ENCODE results near the gene IFNGR1.
A peak's percentile ranks its signal among the peaks of the same experiment; 100 is the strongest.

Gene IFNGR1

GRCh38 chr6:137171053-137171374 lies 48.2 kb downstream of the IFNGR1 start:
- Histone ChIP-seq H3K4me1 (ENCODE audit: control insufficient read depth, insufficient read depth, low read length) (peaks cover 18% of the 10 kb centered on the region), H3K9ac (ENCODE audit: low read depth, low read length) (no peak overlapping the region), H3K27me3 (ENCODE audit: control insufficient read depth, insufficient read depth, low read length) (no peaks in the 10 kb centered on the region), H3K36me3 (ENCODE audit: control insufficient read depth, insufficient read depth, low read length) (no peaks in the 10 kb centered on the region), H3K9me3 (ENCODE audit: control insufficient read depth, insufficient read depth, low read length) (no peaks in the 10 kb centered on the region), H3K4me3 (ENCODE audit: low read depth, low read length) (no peak overlapping the region)

GRCh38 chr6:137170266-137171052 lies 48.7 kb downstream of the IFNGR1 start:
- no peaks in the 10 kb centered on the region for H3K36me3 ChIP-seq (ENCODE audit: control insufficient read depth, insufficient read depth, low read length)
- no peaks in the 10 kb centered on the region for H3K27me3 ChIP-seq (ENCODE audit: control insufficient read depth, insufficient read depth, low read length)
- H3K4me3 ChIP-seq (ENCODE audit: low read depth, low read length): peak overlapping the region; percentile 8

GRCh38 chr6:137167702-137168377 lies 51.3 kb downstream of the IFNGR1 start:
- Histone ChIP-seq H3K36me3 (ENCODE audit: control insufficient read depth, insufficient read depth, low read length) (no peaks in the 10 kb centered on the region), H3K9ac (ENCODE audit: low read depth, low read length) (no peak overlapping the region), H3K4me3 (ENCODE audit: low read depth, low read length) (no peak overlapping the region), H3K4me1 (ENCODE audit: control insufficient read depth, insufficient read depth, low read length) (peaks cover 18% of the 10 kb centered on the region), H3K27me3 (ENCODE audit: control insufficient read depth, insufficient read depth, low read length) (no peaks in the 10 kb centered on the region), H3K9me3 (ENCODE audit: control insufficient read depth, insufficient read depth, low read length) (peaks cover 18% of the 10 kb centered on the region)

More at GRCh38 chr6:137170266-137171052, 48.7 kb downstream of the IFNGR1 start:
- Histone ChIP-seq H3K4me1 (ENCODE audit: control insufficient read depth, insufficient read depth, low read length) (peaks cover 18% of the 10 kb centered on the region), H3K9ac (ENCODE audit: low read depth, low read length) (no peak overlapping the region), H3K9me3 (ENCODE audit: control insufficient read depth, insufficient read depth, low read length) (peaks cover 3% of the 10 kb centered on the region)

GRCh38 chr6:137166247-137167098 lies 52.7 kb downstream of the IFNGR1 start:
- Histone ChIP-seq H3K36me3 (ENCODE audit: control insufficient read depth, insufficient read depth, low read length) (no peaks in the 10 kb centered on the region), H3K9ac (ENCODE audit: low read depth, low read length) (no peak overlapping the region), H3K9me3 (ENCODE audit: control insufficient read depth, insufficient read depth, low read length) (peaks cover 21% of the 10 kb centered on the region), H3K4me1 (ENCODE audit: control insufficient read depth, insufficient read depth, low read length) (peaks cover 11% of the 10 kb centered on the region), H3K4me3 (ENCODE audit: low read depth, low read length) (no peak overlapping the region), H3K27me3 (ENCODE audit: control insufficient read depth, insufficient read depth, low read length) (no peaks in the 10 kb centered on the region)

- Histone ChIP-seq H3K4me3 (ENCODE audit: low read depth, low read length) (no peak overlapping the region), H3K9me3 (ENCODE audit: control insufficient read depth, insufficient read depth, low read length) (peaks cover 21% of the 10 kb centered on the region), H3K9ac (ENCODE audit: low read depth, low read length) (no peak overlapping the region), H3K4me1 (ENCODE audit: control insufficient read depth, insufficient read depth, low read length) (peaks cover 4% of the 10 kb centered on the region), H3K27me3 (ENCODE audit: control insufficient read depth, insufficient read depth, low read length) (no peaks in the 10 kb centered on the region), H3K36me3 (ENCODE audit: control insufficient read depth, insufficient read depth, low read length) (no peaks in the 10 kb centered on the region)
These were observed 53.6 kb downstream of the IFNGR1 start for GRCh38 chr6:137165375-137166246.

GRCh38 chr6:137163732-137164318 lies 55.4 kb downstream of the IFNGR1 start:
- Histone ChIP-seq H3K36me3 (ENCODE audit: control insufficient read depth, insufficient read depth, low read length) (no peaks in the 10 kb centered on the region), H3K4me3 (ENCODE audit: low read depth, low read length) (no peak overlapping the region), H3K27me3 (ENCODE audit: control insufficient read depth, insufficient read depth, low read length) (no peaks in the 10 kb centered on the region), H3K9me3 (ENCODE audit: control insufficient read depth, insufficient read depth, low read length) (peaks cover 21% of the 10 kb centered on the region), H3K9ac (ENCODE audit: low read depth, low read length) (no peak overlapping the region), H3K4me1 (ENCODE audit: control insufficient read depth, insufficient read depth, low read length) (no peaks in the 10 kb centered on the region)

GRCh38 chr6:137162692-137163306 lies 56.4 kb downstream of the IFNGR1 start:
- Histone ChIP-seq H3K36me3 (ENCODE audit: control insufficient read depth, insufficient read depth, low read length) (no peaks in the 10 kb centered on the region), H3K9me3 (ENCODE audit: control insufficient read depth, insufficient read depth, low read length) (peaks cover 21% of the 10 kb centered on the region), H3K4me3 (ENCODE audit: low read depth, low read length) (no peak overlapping the region), H3K9ac (ENCODE audit: low read depth, low read length) (no peak overlapping the region), H3K27me3 (ENCODE audit: control insufficient read depth, insufficient read depth, low read length) (no peaks in the 10 kb centered on the region), H3K4me1 (ENCODE audit: control insufficient read depth, insufficient read depth, low read length) (no peaks in the 10 kb centered on the region)

- H3K27me3 ChIP-seq (ENCODE audit: control insufficient read depth, insufficient read depth, low read length): no peaks in the 10 kb centered on the region
- H3K4me1 ChIP-seq (ENCODE audit: control insufficient read depth, insufficient read depth, low read length): no peaks in the 10 kb centered on the region
- H3K4me3 ChIP-seq (ENCODE audit: low read depth, low read length): no peak overlapping the region
- H3K9me3 ChIP-seq (ENCODE audit: control insufficient read depth, insufficient read depth, low read length): peaks cover 21% of the 10 kb centered on the region
- no peaks in the 10 kb centered on the region for H3K36me3 ChIP-seq (ENCODE audit: control insufficient read depth, insufficient read depth, low read length)
- H3K9ac ChIP-seq (ENCODE audit: low read depth, low read length): no peak overlapping the region
These were observed 57.2 kb downstream of the IFNGR1 start for GRCh38 chr6:137161949-137162348.

- no peak overlapping the region for H3K9ac ChIP-seq (ENCODE audit: low read depth, low read length)
- no peaks in the 10 kb centered on the region for H3K4me1 ChIP-seq (ENCODE audit: control insufficient read depth, insufficient read depth, low read length)
- no peaks in the 10 kb centered on the region for H3K36me3 ChIP-seq (ENCODE audit: control insufficient read depth, insufficient read depth, low read length)
- no peaks in the 10 kb centered on the region for H3K27me3 ChIP-seq (ENCODE audit: control insufficient read depth, insufficient read depth, low read length)
- no peak overlapping the region for H3K4me3 ChIP-seq (ENCODE audit: low read depth, low read length)
- peaks cover 20% of the 10 kb centered on the region for H3K9me3 ChIP-seq (ENCODE audit: control insufficient read depth, insufficient read depth, low read length)
These were observed 58.4 kb downstream of the IFNGR1 start for GRCh38 chr6:137160763-137161162.

GRCh38 chr6:137159912-137160311 lies 59.3 kb downstream of the IFNGR1 start:
- no peaks in the 10 kb centered on the region for H3K36me3 ChIP-seq (ENCODE audit: control insufficient read depth, insufficient read depth, low read length)
- no peak overlapping the region for H3K9ac ChIP-seq (ENCODE audit: low read depth, low read length)
- H3K4me3 ChIP-seq (ENCODE audit: low read depth, low read length): no peak overlapping the region
- H3K9me3 ChIP-seq (ENCODE audit: control insufficient read depth, insufficient read depth, low read length): peaks cover 16% of the 10 kb centered on the region
- H3K4me1 ChIP-seq (ENCODE audit: control insufficient read depth, insufficient read depth, low read length): no peaks in the 10 kb centered on the region
- no peaks in the 10 kb centered on the region for H3K27me3 ChIP-seq (ENCODE audit: control insufficient read depth, insufficient read depth, low read length)

All from iPS-15b (cell line).